Vagina (tissue), 2 donors: ENCODE results near the gene PITRM1.

Experiments used
- POLR2A ChIP-seq, 2 donors: fragments of 450-650 bp; IDR thresholded peaks; one replicate each; pipeline ENCODE4 v1.6.1; 2017; ENCODE audit warnings: antibody characterized with exemption in 2 of 2, mild to moderate bottlenecking in 2 of 2, moderate library complexity in 2 of 2
- POLR2AphosphoS5 ChIP-seq, 2 donors: sonication (generic); formaldehyde crosslinking; IDR thresholded peaks; one replicate each; pipeline ENCODE4 v1.9.0; 2017; ENCODE audit warnings: antibody characterized with exemption in 2 of 2, mild to moderate bottlenecking in 2 of 2, low read depth in 1 of 2; ENCODE audit not compliant: insufficient read depth in 1 of 2
- TF ChIP-seq, protein P1 (sequence below), 3 experiments: fragments of 450-650 bp in 2 of 3; fragments of 200-600 bp in 1 of 3; sonication (generic) in 1 of 3; IDR thresholded peaks; one replicate each; pipeline ENCODE4 v1.5.1; 2017 to 2019; ENCODE audit warnings: antibody characterized with exemption in 3 of 3, mild to moderate bottlenecking in 2 of 3, moderate library complexity in 2 of 3

DNA sequence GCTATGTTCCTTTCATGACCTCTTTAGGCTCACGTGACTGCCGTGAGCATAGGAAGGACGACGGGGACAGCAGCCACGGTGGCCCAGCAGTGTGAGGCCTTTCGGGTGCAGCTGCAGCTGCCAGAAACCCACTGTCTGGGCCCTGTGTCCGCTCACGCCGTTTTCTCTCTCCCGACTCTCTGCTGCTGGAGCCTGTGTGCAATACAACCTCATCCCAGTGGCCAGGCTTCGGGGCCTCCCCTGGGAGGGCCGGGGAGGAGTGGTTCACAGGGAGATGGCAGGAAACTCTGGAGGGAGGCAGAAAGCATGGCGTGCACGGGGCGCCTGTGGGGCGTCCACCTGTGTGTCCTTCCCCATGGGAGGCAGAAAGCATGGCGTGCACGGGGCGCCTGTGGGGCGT is 66.7 kb downstream of the PITRM1 start:
- TF ChIP-seq POLR2A (IDR thresholded peaks at IDR 0.05) (no peak), POLR2AphosphoS5 (IDR thresholded peaks at IDR 0.05; ENCODE audit: insufficient read depth in 1 of 2, low read depth in 1 of 2) (no peak)
- TF ChIP-seq, protein P1, sequence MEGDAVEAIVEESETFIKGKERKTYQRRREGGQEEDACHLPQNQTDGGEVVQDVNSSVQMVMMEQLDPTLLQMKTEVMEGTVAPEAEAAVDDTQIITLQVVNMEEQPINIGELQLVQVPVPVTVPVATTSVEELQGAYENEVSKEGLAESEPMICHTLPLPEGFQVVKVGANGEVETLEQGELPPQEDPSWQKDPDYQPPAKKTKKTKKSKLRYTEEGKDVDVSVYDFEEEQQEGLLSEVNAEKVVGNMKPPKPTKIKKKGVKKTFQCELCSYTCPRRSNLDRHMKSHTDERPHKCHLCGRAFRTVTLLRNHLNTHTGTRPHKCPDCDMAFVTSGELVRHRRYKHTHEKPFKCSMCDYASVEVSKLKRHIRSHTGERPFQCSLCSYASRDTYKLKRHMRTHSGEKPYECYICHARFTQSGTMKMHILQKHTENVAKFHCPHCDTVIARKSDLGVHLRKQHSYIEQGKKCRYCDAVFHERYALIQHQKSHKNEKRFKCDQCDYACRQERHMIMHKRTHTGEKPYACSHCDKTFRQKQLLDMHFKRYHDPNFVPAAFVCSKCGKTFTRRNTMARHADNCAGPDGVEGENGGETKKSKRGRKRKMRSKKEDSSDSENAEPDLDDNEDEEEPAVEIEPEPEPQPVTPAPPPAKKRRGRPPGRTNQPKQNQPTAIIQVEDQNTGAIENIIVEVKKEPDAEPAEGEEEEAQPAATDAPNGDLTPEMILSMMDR (IDR thresholded peaks at IDR 0.05) = no peak
